ENCODE data around the gene METRNL.
"Not testable (repeated sequence)": the region's sequence is repeated elsewhere in the genome, so short reads cannot be mapped to it uniquely, and the experiment has no call there.

METRNL gene

GRCh38 chr17:83052241-83052564, 27.2 kb upstream of the METRNL start:
- no peak for TF ChIP-seq LEF1 (IDR thresholded peaks at IDR 0.05; ENCODE audit: borderline replicate concordance)
- TF ChIP-seq HDGF (IDR thresholded peaks at IDR 0.05; ENCODE audit: borderline replicate concordance) = no peak
- no peak for TF ChIP-seq NFRKB (IDR thresholded peaks at IDR 0.05)
- no peak for TF ChIP-seq TARDBP (IDR thresholded peaks at IDR 0.05)
- no peak for TF ChIP-seq FOXA1 (IDR thresholded peaks at IDR 0.05)
- no peak for TF ChIP-seq ZNF384 (IDR thresholded peaks at IDR 0.05)
- TF ChIP-seq SP1 (IDR thresholded peaks at IDR 0.05) = no peak
- TF ChIP-seq ARNT (IDR thresholded peaks at IDR 0.05) = no peak
- no peak for TF ChIP-seq L3MBTL2 (conservative IDR thresholded peaks at IDR 0.05)
- TF ChIP-seq FOXK2 (IDR thresholded peaks at IDR 0.05) = no peak
- TF ChIP-seq BHLHE40 (IDR thresholded peaks at IDR 0.05; ENCODE audit: borderline replicate concordance) = no peak
- no peak for TF ChIP-seq SUZ12 (IDR thresholded peaks at IDR 0.05)
- no peak for TF ChIP-seq PKNOX1 (IDR thresholded peaks at IDR 0.05)
- no peak for TF ChIP-seq FOXM1 (IDR thresholded peaks at IDR 0.05; ENCODE audit: borderline replicate concordance)
- TF ChIP-seq CTBP1 (IDR thresholded peaks at IDR 0.05; ENCODE audit: borderline replicate concordance) = no peak
- TF ChIP-seq ELF4 (IDR thresholded peaks at IDR 0.05) = no peak
- no peak for DNase-seq (ENCODE audit: extremely low spot score)
- POLR2A ChIA-PET = no interaction called here
- CTCF ChIA-PET = no interaction called here

GRCh38 chr17:83053021-83053681, 26.3 kb upstream of the METRNL start:
- TF ChIP-seq FOXA1 (IDR thresholded peaks at IDR 0.05) (no peak), ELF4 (IDR thresholded peaks at IDR 0.05) (no peak), ZNF384 (IDR thresholded peaks at IDR 0.05) (no peak), LEF1 (IDR thresholded peaks at IDR 0.05; ENCODE audit: borderline replicate concordance) (no peak), L3MBTL2 (conservative IDR thresholded peaks at IDR 0.05) (no peak), PKNOX1 (IDR thresholded peaks at IDR 0.05) (no peak), BHLHE40 (IDR thresholded peaks at IDR 0.05; ENCODE audit: borderline replicate concordance) (no peak), NFRKB (IDR thresholded peaks at IDR 0.05) (no peak), ARNT (IDR thresholded peaks at IDR 0.05) (no peak), CTBP1 (IDR thresholded peaks at IDR 0.05; ENCODE audit: borderline replicate concordance) (no peak), HDGF (IDR thresholded peaks at IDR 0.05; ENCODE audit: borderline replicate concordance) (no peak), SUZ12 (IDR thresholded peaks at IDR 0.05) (no peak), SP1 (IDR thresholded peaks at IDR 0.05) (no peak), TARDBP (IDR thresholded peaks at IDR 0.05) (no peak), FOXM1 (IDR thresholded peaks at IDR 0.05; ENCODE audit: borderline replicate concordance) (no peak), FOXK2 (IDR thresholded peaks at IDR 0.05) (no peak)
- ChIA-PET CTCF (no interaction called here), POLR2A (no interaction called here)
- DNase-seq (ENCODE audit: extremely low spot score) = no peak

- no peak for DNase-seq (ENCODE audit: extremely low spot score)
- ChIA-PET POLR2A (no interaction called here), CTCF (no interaction called here)
- no peak for TF ChIP-seq CTBP1 (IDR thresholded peaks at IDR 0.05; ENCODE audit: borderline replicate concordance)
- TF ChIP-seq HDGF (IDR thresholded peaks at IDR 0.05; ENCODE audit: borderline replicate concordance) = no peak
- TF ChIP-seq TARDBP (IDR thresholded peaks at IDR 0.05) = no peak
- TF ChIP-seq ZNF384 (IDR thresholded peaks at IDR 0.05) = no peak
- no peak for TF ChIP-seq L3MBTL2 (conservative IDR thresholded peaks at IDR 0.05)
- no peak for TF ChIP-seq ARNT (IDR thresholded peaks at IDR 0.05)
- no peak for TF ChIP-seq FOXM1 (IDR thresholded peaks at IDR 0.05; ENCODE audit: borderline replicate concordance)
- TF ChIP-seq ELF4 (IDR thresholded peaks at IDR 0.05) = no peak
- no peak for TF ChIP-seq FOXK2 (IDR thresholded peaks at IDR 0.05)
- TF ChIP-seq LEF1 (IDR thresholded peaks at IDR 0.05; ENCODE audit: borderline replicate concordance) = no peak
- TF ChIP-seq PKNOX1 (IDR thresholded peaks at IDR 0.05) = no peak
Observed at GRCh38 chr17:83053739-83054451, 25.5 kb upstream of the METRNL start.

- TF ChIP-seq FOXA1 (IDR thresholded peaks at IDR 0.05) (no peak), ZNF384 (IDR thresholded peaks at IDR 0.05) (no peak), TARDBP (IDR thresholded peaks at IDR 0.05) (no peak), FOXM1 (IDR thresholded peaks at IDR 0.05; ENCODE audit: borderline replicate concordance) (no peak), NFRKB (IDR thresholded peaks at IDR 0.05) (no peak), PKNOX1 (IDR thresholded peaks at IDR 0.05) (no peak), L3MBTL2 (conservative IDR thresholded peaks at IDR 0.05) (no peak), FOXK2 (IDR thresholded peaks at IDR 0.05) (no peak), SP1 (IDR thresholded peaks at IDR 0.05) (no peak), LEF1 (IDR thresholded peaks at IDR 0.05; ENCODE audit: borderline replicate concordance) (no peak), SUZ12 (IDR thresholded peaks at IDR 0.05) (no peak), BHLHE40 (IDR thresholded peaks at IDR 0.05; ENCODE audit: borderline replicate concordance) (no peak), ARNT (IDR thresholded peaks at IDR 0.05) (no peak), ELF4 (IDR thresholded peaks at IDR 0.05) (no peak)
- CTCF ChIA-PET = no interaction called here
- no peak for DNase-seq (ENCODE audit: extremely low spot score)
- POLR2A ChIA-PET = no interaction called here
Observed at GRCh38 chr17:83054518-83055125, 24.8 kb upstream of the METRNL start.

GRCh38 chr17:83055176-83055575, 24.2 kb upstream of the METRNL start:
- CTCF ChIA-PET; DNase-seq (ENCODE audit: extremely low spot score); POLR2A ChIA-PET: not testable (repeated sequence)
